Epidermal melanocyte (primary cell): ENCODE data around the gene PCYT2.

Experiments used
- DNase-seq: peaks from one replicate; pipeline ENCODE4 v3.0.0; 2011; ENCODE audit warnings: low spot score; ENCODE audit not compliant: insufficient read length

Gene PCYT2

DNA sequence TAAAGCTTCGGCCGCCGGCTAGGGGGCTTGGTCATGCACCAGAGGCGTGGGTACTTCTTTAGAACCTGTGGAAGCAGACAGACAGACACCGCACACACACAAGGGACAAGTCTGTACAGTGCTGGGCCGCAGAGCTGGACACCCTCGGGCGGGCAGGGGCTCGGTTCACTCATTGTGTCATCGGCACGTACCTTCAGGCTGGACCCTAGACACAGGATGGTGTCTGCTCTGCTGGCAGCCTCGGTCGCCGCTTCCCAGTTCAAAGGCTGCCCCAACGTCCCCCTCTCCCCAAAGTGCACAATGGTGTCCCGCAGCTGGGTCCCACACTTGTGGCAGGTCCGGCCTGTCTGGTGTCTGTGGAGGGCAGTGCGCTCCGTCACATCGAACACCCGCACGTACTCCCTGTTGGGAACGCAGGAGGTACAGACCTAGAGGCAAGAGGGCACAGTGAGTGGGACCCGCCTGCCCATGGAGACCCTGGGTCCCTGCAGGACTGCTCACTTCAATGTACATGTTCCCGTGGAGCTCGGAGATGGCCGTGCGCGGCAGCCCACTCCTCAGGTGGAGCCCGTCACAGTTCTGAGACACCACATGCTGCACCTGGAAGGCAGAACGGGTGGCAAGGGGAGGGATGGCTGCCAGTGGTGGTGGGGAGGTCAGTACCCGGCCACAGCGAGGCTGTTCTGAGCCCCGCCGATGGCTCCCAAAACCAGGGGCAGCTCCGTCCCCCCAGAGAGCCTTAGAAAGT, 3.1 kb upstream of the PCYT2 start:
- DNase-seq, result no peak

DNA sequence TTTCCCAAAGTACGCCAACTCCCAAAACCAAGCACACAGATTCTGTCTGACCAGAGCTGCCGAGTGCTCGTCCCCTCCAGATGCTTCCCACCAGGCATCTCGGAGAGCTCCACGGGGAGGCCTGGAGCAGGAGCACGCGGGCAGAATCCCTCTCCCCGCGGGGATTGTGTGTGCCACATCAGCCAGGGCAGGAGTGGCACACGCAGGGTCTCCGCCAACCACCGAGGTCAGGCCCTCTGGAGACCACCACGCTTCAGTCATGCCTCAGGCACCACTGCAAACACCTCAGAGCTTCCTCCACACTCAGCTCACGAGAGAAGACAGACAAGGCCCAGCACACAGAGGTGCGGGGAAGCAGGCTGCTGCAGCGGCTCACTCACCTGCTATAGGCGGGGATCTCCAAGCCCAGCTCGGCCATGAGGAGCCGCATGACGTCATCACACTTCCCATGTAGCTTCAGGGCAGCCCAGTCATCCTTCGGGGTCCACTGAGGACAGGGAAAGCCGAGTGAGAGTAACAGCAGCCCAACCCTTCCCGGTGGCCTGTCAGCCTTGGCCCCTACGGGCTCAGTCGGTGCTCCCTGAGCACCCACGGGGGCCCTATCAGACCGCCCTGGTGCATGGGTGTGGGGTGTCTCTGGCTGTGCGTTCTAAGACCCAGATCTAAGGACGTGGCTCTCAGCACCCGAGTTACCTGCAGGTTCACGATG, 2.3 kb upstream of the PCYT2 start:
- no peak for DNase-seq

DNA sequence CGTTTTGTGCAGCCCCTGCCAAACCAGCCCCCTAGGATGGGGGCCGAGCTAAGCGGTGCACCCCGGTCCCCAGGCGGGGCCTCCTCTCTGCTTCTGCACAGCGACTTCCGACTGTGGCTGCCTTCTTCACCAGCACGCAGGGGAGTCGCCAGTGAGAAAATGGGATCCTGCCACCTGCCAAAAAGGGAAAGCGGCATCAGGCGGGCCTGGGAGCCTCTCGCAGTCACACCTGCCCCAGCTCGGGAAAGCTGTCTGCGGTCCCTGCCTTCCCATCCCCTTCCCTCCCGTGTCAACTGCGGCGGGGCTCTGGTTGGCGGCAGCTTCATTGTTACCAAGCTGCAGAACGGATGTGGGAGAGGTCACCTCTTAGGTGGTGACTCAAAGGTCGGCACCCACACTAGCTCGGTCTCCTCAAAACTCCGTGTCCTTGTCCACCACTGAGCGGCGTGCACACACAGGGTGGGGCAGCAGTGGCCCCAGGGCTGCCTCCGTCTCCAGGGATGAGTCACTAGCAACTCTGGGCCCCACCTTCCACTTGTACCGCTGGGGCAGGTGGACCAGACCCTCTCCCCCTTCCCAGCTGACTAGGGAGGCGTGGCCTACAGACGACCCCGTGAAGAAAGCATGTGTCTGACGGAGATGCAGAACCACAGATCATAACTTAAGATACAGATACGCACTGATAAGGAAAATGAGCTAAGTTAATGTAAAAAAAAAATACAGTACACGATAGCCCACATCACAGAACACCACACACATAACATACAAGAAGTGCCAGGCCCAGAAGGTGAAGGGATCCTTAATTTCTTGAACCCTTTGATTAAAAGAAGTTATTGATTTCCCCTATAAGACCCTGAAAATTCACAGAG, 1.5 kb upstream of the PCYT2 start:
- no peak for DNase-seq

DNA sequence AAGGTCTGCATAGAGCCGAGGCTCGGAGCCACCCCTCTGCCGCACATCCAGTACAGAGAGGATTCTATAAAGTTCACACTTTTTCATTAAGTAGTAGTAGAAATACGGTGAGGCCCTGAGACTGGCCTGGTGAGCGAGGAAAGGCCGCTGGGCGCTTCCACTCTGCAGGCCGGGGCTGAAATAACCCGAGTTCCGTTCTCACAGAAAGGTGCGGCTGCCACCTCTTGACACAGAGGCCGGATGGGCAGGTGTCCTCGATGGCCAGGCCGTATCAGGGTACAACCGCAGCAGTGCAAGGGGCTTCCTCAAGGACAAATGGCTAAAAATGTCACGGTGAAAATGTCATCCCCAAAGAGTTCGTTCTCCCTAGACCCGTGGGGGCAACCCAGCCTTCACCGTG, 770 bp upstream of the PCYT2 start:
- no peak for DNase-seq

DNA sequence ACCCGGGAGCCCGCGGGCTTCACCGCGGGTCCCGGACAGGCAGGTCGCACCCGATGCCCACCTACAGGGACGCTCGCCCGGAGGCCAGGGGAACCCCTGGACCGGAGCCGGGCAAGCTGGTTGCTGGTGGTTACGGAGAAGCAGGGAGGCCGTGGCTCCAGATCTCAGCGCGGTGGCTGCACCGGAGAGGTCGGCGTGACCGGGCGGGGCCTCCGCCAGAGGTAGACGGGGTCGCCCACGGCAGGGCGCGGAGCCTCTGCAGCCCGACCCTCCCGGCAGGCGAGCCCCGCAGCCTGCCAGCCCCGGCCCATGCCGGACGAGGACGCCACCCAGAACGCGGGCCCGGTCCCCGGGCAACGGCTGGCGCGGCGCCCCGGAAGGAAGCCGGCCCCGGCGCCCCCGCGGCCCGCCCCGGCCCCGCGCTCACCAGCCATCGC, 341 bp downstream of the PCYT2 start:
- no peak for DNase-seq

DNA sequence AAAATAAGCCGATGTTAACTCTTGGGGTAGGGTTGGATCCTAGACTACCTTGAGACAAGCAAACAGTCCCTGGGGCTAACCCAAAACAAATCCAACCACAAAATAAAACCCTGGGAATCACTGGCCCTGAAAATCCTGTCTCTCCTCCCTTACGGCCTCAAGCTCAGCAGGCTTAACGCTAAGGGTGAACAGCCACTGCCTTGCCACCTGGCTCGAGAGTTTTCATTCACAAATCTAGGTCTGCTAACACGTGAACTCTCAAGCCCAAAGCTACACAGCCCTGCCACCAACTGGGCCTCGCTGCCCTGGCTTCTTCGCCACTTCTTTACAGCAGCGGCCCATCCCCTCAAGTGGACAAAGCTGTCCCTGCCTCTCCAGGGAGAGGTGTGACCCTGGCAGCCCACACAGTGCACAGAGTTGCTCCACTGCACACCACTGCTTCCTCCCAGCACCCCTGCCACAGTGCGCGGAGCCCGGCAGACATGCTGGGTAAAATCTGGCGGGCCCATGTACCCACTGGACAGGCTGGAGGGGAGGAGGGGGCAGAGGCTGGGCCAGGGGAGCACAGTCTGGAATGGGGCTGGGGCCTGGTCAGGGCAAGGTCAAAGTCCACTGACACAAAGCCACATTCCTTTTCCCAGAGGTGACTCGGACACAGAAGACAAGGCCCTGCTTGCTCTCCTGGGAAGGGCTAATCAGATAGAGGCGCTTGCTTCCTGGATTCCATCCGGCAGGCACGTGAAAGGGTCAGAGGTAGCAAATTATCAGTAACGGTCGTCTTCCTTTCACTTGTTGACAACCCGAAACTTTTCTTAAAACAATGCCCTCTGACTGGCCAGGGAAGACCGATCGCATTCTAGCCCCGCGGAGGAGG, 996 bp downstream of the PCYT2 start:
- DNase-seq, result no peak

DNA sequence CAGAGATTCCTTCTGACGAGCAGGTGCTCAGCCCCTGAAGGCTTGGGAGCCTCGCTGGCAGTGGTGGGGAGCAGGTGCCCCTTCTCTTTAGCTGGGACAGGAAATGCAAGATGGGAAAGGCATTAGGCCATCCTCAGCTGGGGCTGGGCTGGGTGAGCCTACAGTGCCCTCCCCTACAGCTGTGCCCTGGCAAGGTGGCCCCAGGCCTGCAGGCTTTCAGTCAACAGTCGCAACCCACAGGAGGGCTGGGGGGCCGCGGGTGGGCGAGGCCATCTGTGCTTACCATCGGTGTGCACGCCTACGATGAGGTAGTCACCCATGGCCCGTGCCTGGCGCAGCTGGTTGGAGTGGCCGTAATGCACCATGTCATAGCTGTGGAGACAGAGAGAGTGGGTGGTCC, 2.0 kb downstream of the PCYT2 start:
- DNase-seq, result no peak

DNA sequence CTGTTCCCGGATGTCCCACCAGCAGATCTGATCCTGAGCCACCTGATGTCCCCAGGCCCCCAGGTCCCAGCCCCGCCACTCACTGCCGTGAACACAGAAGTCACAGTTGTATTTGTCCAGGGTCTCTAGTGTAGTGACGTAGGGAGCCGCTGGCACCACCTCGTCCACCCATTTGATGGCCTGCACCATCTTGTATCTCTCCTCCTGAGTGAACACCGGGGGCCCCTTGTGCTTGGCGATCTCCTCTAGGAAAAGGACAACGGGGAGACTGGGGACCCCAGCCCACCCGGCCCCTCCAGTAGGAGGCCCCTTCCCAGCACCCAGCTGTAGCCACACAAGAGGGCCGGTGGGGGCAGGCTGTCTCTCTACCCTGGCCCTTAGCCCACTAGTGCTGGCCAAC, 2.4 kb downstream of the PCYT2 start:
- no peak for DNase-seq

DNA sequence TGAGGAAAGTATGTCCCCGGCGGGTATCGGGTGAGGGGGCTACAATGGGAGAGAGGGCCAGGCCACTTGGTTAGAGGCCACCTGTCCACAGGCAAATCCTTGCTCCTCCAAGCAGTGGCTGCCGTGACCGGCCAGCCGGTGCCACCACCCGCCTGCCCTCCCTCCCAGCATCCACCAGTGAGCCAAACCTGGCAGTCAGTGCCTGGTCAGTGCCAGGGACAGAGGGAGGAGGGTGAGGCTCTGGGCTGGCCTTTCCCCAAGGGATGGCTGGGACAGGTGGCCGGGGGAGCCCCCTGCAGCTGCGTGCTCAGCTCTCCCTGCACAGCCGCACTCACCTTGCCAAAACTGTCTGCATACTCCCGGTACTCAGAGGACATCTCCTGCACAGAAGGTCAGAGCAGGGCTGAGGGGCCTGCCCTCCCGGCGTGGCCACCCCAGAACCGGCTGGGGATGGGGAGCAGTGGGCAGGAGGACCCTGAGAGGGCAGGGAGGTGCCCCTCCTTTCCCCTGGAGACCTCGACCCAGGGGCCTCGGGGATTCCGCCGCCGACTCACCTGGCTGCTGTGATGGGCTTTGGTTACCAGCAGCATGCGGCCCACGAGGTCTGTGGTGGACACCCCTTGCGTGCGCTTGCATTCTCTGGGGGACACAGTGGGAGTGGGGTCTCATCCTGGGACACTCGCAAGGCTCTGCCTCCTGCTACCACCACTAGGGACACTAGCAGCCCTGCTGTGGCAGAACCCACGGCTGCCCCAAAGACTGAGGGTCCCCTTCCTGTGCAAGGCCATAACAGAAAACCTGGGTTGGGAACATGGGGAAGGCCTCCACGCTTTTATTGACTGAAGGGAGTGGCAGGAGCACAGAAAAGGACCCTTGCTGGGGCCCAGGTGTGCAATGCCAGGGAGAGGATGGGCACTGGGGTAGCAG, 3.7 kb downstream of the PCYT2 start:
- no peak for DNase-seq

DNA sequence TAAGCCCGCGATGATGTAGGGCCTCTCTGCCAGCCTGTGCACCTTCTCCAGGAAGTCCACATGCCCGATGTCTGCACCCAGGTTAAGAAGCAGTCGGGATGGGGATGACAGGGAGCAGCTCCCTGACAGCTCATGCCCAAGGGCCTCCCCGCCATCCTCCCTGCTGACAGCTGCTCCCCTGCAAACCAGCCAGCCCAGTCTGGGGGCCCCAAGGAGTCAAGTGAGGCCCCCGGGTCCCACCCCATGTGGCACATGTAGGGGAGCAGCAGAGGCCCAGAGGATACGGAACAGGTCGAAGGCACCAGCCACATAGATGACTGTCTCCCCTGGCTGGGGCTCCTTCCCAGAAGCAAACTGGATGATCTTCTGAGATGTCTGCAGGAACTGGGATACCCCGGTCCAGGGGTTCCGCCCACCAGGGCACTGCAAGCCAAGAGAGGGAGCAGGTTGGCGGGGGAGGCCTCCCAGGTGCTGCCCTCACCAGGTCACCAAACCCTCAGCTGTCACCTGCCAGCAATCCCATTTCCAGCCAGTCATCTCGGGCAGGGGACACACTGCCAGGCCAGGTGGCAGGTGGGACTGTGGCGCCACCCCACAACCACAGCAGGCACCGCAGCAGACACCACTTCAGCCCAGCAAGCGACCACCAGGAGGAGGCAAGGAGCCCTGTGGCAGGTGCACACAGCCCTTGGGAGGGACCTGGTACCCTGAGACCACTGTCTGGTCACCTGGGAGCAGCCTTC, 4.6 kb downstream of the PCYT2 start:
- DNase-seq, result no peak

DNA sequence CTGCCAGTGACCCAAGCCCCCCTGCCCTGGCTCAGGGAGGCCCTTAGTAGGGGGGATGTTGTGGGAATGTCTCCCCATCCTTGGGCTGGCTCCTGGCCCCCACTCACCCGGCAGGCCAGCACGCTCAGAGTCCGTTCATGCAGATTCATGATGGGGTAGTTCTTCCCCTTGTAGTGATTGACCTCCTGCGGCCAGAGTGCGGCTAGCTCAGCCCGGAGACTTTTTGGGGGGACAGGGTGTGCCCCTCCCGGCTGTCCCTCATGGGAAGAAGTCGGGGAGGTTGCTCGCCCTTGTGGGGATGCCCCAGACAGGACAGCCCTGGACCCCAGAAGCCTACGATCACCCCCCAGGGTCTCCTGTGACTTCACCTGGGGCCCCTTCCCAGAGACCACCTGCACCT, 5.2 kb downstream of the PCYT2 start:
- no peak for DNase-seq

DNA sequence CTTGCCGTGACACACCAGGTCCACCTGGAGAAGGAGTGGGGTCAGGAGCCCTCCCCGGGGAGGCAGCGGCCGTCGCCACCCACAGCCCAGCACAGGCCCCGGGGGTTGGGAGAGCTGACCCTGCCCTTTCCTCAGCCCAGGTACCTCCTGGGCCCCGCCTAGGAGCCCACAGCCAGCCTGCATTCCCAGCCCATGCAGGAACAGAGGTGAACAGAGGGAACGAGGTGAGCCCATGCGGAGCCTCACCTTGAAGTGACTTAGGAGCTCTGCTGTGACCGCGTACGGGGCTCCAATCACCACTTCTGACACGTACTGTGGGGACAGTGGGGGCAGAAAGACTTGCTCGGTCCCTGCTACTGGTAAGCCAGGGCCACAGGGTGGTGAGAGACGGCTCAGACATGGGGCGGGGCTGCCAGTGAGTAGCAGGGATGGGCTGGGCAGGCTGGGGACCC, 5.7 kb downstream of the PCYT2 start:
- no peak for DNase-seq

DNA sequence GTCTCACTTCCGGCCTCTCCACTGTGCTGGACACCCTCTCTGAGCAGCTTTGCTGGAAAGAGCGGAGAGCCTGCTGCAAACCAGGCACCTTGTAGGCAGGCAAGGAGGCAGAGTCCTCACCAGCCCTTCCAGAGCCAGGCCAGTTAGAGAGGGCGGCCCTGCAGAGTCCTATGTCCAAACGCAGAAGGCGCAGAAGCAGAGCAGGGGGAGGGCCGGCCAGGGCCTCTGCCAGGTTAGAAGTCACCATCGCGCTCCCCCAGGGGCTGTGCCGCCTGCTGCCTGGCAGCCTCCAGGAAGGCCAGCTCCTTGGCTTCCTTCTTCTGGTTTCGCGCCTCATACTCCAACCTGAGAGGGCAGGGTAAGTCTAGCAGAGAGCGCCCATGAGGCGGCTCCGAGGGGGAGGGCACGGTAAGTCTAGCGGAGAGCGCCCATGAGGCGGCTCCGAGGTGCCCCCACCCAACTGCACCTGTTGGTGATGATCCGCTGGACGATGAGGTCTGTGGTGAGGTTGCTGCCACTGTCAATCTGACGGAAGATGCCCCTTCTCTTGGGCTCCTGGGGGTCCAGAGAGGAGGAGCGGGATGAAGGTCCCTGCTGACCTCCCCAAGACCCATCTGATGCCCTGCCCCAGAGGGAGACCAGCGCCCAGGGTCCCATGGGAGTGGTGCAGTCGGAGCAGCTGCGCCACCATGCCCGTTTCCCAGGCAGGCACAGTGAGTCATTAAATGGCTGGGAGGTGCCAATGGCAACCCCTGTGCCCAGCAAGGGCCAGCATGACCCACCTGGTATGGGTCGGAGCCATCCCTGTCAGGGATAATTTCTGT, 6.4 kb downstream of the PCYT2 start:
- no peak for DNase-seq

DNA sequence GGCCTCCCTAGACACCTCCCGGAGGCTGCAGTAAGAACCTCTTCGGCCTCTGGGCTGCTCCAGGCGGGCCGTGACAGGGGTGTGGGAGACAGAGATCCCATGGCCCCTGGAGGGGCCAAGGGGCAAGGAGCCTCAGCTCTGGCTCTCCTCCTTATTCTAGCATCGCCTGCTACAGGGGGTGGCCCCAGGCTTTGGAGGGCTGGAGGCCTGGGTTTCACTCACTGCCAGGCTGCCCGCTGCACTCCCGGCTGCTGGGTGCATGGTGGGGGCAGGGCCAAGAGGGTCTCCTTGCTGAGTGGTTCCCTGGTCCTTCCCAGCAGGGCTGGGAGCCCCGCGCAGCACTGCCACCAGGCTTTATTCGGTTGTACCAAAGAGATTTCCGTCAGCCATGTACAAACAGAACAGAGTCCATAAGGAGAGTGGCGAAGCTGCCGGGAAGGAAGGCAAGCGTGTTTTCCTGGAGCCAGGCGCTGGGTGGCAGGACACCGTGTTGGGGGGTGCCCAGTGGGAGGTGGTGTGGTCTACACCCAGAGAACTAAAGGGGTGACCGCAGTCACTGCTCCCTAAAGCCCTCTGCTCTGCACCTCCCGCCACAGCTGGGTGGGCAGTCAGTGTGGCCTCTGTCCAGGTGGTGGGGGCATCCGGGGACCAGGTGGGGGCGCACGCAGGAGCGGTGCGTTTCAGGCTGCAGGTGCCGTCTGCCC, 7.2 kb downstream of the PCYT2 start:
- no peak for DNase-seq

DNA sequence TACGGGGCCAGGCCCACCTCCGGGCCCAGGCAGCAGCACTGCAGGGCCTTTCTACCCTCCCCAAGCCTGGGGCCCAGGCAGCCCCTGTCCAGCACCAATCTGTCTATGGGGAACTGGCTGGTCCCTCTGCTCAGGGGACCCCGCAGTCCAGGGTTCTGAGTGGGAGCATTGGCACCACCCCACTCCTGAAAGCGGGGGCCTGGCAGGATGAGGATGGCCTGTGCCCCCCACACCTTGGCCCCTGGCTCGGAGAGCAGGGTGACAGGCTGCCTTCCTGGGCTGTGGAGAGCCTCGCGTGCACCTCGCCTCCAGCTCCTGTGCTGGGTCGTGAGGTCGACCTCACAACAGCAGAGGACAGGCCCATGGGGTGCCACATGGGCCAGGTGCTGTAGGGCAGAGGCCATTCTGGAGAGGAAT, 7.8 kb downstream of the PCYT2 start:
- DNase-seq, result no peak

DNA sequence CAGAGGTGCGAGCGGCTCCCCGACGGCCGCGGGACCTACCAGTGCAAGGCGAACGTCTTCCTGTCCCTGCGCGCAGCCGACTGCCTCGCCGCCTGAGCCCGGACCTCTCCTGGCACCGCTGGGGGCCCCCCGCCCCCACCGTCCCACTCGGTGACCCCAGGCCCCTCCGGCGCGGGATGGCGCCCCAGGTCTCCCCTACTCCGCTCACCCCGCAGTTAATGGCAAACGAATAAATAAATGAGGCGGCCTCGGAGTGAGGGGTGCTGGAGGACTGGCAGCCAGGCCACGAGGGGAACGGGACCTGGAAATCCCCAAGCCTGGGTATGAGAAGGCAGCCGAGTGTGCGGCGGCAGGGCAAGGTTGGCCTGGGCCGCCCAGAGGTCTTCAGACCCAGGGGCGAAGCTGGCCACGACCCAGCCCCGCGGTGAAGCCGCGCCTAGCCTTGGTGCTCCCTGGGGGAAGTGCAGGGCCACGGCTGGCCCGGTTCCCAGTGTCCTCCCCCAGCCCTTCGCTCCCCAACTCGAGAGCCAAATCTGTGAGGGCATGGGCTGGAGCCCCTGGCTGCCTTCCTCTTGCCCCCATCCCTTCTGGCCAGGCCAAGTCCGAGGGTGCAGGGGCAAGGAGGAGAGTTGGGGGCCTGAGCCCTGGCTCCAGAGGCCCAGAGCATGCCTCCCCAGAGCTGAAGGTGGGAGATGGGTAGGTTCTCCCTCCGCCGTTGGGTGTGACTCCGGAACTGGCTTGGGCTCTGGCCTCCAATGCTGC, 8.4 kb downstream of the PCYT2 start:
- DNase-seq, result no peak

DNA sequence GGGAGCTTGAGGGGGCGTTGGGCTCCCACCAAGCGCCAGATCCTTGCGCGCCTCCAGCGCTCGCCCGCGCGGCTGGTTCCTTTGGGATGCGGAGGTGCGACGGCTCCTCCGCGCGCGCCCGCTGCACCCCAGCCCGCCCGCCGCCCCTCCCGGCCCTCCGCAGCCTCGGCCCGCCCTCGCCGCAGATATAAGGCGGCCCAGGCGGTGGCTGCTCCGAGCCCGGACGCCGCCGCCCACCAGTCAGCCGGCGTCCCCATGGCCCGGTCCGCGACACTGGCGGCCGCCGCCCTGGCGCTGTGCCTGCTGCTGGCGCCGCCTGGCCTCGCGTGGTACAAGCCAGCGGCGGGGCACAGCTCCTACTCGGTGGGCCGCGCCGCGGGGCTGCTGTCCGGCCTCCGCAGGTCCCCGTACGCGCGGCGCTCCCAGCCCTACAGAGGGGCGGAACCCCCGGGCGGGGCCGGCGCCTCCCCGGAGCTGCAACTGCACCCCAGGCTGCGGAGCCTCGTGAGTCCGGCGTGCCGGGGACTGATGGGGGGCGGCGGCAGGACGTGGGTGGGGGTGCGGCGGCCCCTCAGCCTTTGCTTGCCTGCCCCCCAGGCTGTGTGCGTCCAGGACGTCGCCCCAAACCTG, 9.1 kb downstream of the PCYT2 start, which contains the start of gene NPB:
NPB (plus strand) TSS at position 216 of the 630 bp plus-strand sequence; CDS start at position 256, 40 bp downstream.
- no peak for DNase-seq
